Lower leg skin (tissue), 3 donors: Measurements from ENCODE around the gene TMEM138.

Source experiments
- CTCF ChIP-seq, 3 donors: fragments of 450-650 bp; IDR thresholded peaks; one replicate each; pipeline ENCODE4 v1.5.1; 2016; ENCODE audit warnings: antibody characterized with exemption in 3 of 3, mild to moderate bottlenecking in 3 of 3, moderate library complexity in 2 of 3
- POLR2A ChIP-seq, 2 donors: fragments of 450-650 bp; IDR thresholded peaks; one replicate each; pipeline ENCODE4 v1.6.1; 2016 to 2017; ENCODE audit warnings: antibody characterized with exemption in 2 of 2, mild to moderate bottlenecking in 1 of 2, moderate library complexity in 1 of 2

GRCh38 chr11:61406067-61406466 is 43.9 kb downstream of the TMEM138 start:
- TF ChIP-seq CTCF (IDR thresholded peaks at IDR 0.05) (no peak), POLR2A (IDR thresholded peaks at IDR 0.05) (no peak)
